HG03066 (cell line): Measurements from ENCODE around the gene OR7C1.
"Not testable (repeated sequence)": the region's sequence is repeated elsewhere in the genome, so short reads cannot be mapped to it uniquely, and the experiment has no call there.

Experiments used
- ATAC-seq: cut with Tn5 transposase; IDR thresholded peaks from one replicate; pipeline ENCODE4 v1.9.1; 2021; ENCODE audit warnings: low read depth; ENCODE audit not compliant: unreplicated experiment

Gene OR7C1

GRCh38 chr19:14835011-14835410 is at the start of gene OR7C1, which contains the start of gene OR7A5:
Gene OR7C1, minus strand, starts transcription at chr19:14835185. Its CDS starts 35,049 bp downstream, at chr19:14800136.
Gene OR7A5, minus strand, starts transcription at chr19:14835185. Its CDS starts 6,944 bp downstream, at chr19:14828241.
- no peak for ATAC-seq

DNA sequence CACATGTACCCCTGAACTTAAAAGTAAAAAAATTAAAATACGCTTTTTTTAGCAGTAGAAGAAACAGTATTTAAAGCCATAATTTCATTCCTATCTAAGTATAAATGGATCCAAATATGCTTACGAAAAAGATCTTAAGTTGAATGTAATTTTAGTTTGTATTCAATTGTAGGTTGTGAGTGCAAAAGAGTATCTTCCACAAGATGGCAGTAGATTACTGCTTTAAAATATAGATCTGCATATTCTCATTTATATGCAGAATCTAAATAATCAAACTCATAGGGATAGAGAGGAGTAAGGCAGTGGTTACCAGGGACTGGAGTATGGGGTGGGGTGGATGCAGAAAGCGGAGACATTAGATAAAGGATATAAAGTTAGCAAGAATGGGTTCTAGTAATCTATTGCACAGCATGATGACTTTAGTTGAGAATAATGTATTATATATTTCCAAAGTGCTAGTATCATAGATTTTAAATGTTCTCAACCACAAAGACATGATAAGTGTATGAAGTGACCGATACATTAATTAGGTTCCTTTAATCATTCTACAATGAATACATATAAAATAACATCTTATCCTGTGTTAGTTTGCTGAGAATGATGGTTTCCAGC is 36.7 kb upstream of the OR7C1 start:
- no peak for ATAC-seq

- no peak for ATAC-seq
These were observed 33.5 kb upstream of the OR7C1 start for GRCh38 chr19:14868497-14868896.

DNA sequence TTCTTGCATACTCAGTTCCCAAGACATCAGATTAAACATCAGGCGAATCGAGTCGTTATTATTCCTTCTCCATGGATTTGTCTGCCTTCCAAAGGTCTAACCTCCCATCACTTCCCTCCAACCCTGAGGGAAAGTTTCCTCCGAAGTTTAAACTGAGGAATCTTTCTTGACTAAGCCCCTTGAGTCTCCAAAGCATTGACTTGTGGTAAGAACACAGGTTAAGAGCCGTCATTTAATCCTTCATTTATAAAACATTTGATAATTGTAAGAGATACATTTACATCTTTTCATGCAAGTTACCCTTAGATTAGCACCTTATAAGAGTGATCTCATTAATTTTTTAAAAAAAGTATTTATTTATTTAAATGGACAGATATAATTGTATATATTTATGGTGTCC is 13.8 kb upstream of the OR7C1 start, which contains the start of gene OR7A10:
Gene OR7A10, minus strand, starts transcription at position 101 of the 400 bp plus-strand sequence. CDS start 7,045 bp downstream, outside the sequence.
- ATAC-seq: no peak

DNA sequence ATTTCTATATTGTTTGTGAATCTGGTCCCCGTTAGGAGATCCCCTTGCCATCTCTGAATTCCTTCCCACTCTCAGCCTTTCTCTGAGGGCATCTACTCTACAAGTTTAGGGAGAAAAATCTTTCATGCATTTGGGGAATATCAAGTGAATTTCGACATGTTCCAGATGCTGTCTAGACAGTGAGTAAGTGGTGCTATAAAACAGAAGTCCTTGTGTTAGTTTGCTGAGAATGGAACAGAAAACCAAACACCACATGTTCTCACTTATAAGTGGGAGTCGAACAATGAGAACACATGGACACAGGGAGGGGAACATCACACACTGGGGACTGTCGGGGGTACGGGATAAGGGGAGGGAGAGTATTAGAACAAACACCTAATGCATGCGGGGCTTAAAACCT is 8.6 kb upstream of the OR7C1 start:
- ATAC-seq: no peak

DNA sequence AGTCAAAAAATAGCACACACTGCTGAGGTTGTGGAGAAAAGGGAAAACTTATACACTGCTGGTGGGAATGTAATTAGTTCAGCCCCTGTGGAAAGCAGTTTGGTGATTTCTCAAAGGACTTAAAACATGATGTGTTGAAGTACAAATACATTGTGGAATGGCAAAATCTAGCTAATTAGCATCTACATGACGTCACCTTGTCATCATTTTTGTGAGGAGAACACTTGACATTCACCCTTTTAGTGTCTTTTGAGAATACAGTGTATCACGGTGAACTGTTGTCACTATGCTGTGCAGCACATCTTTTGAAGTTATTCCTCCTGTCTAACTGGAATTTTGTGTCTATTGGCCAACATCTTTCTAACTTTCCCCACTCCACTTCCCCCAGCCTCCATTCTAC is 8.2 kb upstream of the OR7C1 start:
- ATAC-seq: no peak

GRCh38 chr19:14840206-14840605 is 5.2 kb upstream of the OR7C1 start:
- ATAC-seq: no peak

GRCh38 chr19:14837391-14837790 is 2.4 kb upstream of the OR7C1 start:
- ATAC-seq: no peak

- no peak for ATAC-seq
These were observed 4.3 kb downstream of the OR7C1 start for GRCh38 chr19:14830702-14831101.

- no peak for ATAC-seq
These were observed 9.0 kb downstream of the OR7C1 start for GRCh38 chr19:14826006-14826405.

DNA sequence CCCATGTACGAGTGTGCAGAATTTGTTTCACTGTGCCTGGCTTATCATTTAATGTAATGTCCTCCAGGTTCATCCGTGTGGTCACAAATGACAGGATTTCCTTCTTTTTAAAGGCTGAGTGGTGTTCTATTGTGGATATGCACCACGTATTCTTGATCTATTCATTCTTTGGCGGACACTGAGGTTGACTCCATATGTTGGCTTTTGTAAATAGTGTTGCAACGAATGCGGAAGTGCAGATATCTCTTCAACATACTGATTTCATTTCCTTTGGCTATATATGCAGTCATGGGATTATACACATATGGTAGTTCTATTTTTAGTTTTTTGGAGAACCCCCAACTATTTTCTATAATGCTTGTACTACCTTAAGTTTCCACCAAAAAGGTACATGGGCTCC is 13.0 kb downstream of the OR7C1 start:
- no peak for ATAC-seq

DNA sequence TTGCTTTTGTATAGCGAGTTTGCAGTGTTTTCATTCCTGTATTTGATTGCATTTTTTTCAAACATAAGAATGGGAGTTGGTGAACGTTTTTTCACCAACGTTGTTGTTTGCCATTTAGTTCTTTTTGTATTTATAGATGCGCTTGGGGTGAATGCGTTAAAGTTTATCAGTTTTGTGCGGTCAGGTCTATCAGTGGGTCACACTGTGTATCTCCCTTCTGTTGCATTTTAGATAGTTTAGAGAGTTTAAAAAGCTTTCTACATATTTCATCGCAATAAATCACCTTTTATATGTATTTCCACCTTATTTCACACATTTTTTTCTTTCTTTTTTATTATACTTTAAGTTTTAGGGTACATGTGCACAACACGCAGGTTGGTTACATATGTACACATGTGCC is 16.4 kb downstream of the OR7C1 start:
- no peak for ATAC-seq

DNA sequence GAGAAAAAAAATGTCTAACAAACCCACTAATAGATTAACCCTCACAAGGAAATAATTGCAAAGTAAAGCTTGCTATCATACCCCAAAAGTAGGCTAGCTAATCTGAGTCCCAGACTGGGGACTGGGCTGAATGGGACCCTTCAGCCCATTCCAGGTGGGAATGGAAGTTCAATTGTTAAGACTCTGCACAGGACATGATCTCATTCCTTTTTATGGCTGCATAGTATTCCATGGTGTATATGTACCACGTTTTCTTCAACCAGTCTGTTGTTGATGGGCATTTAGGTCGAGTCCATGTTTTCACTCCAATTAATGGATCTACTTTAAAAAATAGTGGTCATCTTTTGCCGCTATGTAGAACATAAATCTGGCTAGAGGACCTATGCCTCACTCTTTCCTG is 17.9 kb downstream of the OR7C1 start:
- ATAC-seq: no peak

GRCh38 chr19:14814982-14815652 is 19.9 kb downstream of the OR7C1 start:
- no peak for ATAC-seq

DNA sequence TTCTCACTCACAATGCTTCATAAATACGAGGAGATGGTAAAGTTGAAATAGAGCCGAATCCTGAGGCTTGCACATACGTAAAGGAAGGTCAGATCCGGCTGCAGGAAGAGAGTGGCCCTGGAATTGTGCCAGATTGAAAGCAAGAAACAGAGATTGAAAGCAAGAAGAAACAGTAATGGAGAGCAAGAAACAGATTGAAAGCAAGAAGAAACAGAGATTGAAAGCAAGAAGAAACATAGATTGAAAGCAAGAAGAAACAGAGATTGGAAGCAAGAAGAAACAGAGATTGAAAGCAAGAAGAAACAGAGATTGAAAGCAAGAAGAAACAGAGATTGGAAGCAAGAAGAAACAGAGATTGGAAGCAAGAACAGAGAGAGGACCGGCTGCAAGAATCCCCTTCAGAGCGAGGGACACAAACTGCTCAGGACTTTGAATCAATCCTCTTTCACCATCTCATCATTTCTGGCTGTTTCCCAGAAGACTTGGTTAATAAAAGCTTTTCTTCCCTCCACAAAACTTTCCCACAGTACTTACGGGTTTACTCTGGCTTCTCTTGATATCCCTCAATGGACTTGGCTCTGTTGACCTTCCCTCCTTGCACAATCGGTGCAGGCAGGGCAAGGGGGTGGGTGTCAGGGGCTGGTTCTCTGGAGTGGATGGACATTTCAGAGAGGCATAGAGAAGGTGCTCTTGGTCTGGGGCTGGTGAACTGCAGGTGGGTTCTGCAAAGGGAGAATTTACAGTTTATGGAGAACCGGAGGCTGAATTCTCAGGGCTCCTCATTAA is 25.5 kb downstream of the OR7C1 start:
- ATAC-seq: no peak

- ATAC-seq: no peak
These were observed 30.2 kb downstream of the OR7C1 start for GRCh38 chr19:14804765-14805164.

GRCh38 chr19:14798760-14799159 is 36.2 kb downstream of the OR7C1 start:
- ATAC-seq: no peak

DNA sequence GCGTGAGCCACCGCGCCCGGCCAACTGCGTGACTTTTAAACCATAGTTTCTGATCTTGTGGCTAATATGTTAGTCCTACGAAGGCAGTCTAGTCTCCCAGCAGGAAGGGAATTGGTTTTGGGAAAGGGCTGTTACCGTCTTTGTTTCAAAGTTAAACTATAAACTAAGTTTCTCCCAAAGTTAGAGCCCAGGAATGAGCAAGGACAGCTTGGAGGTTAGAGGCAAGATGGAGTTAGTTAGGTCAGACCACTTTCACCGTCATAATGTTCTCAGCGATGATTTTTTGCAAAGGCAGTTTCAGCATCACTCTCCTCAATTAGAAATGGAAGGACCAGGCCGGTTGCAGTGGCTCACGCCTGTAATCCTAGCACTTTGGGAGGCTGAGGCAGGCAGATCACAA is 39.0 kb downstream of the OR7C1 start:
- no peak for ATAC-seq

DNA sequence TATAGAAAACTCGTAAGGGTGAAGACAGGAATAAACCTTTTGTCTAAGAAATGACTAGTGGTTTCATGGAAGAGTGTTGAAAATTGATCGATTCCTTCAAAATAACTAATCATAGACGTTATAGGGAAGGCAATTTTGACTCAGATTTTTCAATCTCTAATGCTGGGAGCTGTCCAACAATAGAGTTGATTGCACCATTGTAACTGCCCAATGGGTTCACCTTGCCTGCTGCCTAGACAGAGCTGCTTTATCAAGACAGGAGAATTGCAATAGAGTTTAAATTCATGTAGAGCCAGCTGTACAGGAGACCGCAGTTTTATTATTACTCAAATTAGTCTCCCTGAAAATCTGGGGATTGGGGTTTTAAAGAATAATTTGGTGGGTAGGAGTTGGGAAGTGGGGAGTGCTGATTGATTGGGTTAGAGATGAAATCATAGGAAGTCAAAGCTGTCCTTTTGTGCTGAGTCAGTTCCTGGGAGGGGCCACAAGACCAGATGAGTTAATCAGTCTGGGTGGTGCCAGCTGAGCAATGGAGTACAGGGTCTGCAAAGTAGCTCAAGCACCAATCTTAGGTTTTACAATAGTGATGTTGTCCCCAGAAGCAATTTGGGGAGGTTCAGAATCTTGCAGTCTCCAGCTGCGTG is 39.8 kb downstream of the OR7C1 start:
- no peak for ATAC-seq

GRCh38 chr19:14792250-14792649 is 42.7 kb downstream of the OR7C1 start:
- not testable (repeated sequence) for ATAC-seq

DNA sequence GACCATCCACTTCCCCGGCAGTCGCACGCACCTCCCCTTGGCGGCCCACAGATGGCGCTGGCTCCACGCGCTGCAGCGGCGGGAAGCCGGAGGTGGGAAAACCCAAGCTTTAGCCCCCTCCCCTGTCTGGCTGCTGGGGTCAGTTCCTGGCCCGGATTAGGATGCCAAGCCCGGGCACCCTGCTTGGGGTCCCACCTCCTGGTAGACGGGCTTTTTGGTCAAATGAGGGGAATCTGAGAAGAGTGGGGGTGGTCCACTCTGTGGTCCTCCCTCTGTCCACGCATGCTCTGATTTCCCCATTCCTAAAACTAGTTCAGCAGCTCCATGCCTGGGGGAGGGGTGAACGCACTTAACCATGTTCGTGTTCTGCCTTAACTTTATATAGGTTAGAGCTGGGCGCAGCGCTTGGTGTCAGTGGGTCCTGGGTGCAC is 48.5 kb downstream of the OR7C1 start:
- no peak for ATAC-seq
